Embryonic facial prominence (tissue), 1 donor: ENCODE results near the gene NATD1.

Experiments used
- DNase-seq: peaks from one replicate; pipeline ENCODE4 v3.0.0-alpha.2; 2016; ENCODE audit errors: extremely low spot score

Gene NATD1

GRCh38 chr17:21289902-21290571, 36.8 kb upstream of the NATD1 start:
- DNase-seq = no peak

- no peak for DNase-seq
These were observed 36.1 kb upstream of the NATD1 start for GRCh38 chr17:21289175-21289901.

GRCh38 chr17:21288571-21289017, 35.4 kb upstream of the NATD1 start:
- DNase-seq = no peak

DNA sequence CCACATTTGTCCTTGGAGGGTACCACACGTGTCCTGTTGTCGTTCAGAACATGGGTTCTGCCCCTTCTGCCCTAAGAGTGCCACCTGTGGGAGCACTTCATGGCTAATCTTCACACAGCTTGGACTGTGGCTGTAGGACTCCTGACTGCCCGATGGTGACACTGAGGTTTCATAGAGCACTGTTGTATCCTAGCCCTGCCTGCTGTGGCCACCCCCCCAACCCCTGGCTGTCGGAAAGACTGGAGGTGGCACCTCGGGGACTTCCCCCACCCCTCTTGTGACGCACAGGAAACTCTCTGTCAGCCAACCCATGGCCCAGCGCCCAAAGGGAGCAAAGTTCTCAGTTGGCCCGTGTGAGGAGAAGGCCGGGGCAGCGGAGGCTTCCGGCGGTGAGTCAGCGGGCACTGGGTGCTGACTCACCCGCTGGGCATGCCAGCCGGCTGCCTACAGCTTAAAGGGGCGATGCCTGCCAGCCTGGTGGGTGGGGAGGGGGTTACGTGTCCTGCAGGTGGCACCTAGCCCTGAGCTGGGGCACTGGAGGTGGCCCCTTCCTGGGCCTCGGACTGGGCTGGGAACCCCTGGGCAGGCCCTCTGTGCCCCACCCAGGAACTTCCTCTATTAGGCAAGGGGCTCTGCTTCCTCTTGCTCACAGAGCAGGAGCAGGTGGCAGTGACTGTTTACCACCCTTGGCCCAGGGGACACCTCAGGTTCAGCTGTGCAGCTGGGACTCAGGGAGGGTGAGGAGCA, 34.7 kb upstream of the NATD1 start:
- no peak for DNase-seq

- no peak for DNase-seq
These were observed 33.9 kb upstream of the NATD1 start for GRCh38 chr17:21286909-21287702.

- DNase-seq = no peak
These were observed 33.0 kb upstream of the NATD1 start for GRCh38 chr17:21286066-21286770.

GRCh38 chr17:21285164-21286065, 32.2 kb upstream of the NATD1 start:
- no peak for DNase-seq

DNA sequence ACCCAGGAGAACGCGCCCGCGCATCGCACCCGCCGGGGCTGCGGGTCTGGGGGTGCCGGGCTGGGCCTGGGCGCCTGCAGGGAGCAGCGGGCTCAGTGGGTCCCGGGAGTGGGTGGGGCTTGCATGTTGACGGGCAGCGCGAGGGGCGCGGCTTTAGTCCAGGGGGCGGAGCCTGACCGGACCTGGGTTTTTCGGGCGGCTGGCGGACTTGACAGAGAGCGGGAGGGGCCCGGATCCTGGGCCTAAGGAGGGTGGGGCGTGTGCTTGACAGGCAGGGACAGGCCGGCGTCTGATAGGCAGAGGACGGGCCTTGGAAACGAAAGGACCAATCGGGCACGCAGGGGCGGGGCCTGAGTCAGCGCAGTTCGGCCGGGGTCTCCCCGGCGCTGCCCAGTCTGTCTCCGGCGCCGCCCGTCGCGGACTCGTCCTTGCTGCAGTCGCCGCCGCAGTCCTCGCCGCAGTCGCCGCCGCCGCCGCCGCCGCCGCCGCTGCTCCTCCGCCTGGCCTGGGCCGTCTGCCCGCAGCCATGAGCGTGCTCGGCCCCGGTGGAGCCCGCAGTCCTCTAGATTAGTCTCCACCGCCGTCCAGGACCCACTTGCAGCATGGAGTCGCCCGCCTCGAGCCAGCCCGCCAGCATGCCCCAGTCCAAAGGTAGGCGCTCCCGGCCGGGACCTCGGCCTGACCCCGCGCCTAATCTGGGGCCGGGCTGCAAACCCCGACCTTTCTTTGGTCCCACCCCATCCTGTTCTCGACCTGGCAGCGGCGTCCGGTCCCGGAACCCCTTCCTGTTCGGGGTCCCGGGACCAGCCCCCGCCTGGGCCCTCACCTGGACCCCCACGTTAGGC, 31.3 kb upstream of the NATD1 start, which contains the start of gene MAP2K3:
Gene MAP2K3, plus strand, starts transcription at position 393 of the 845 bp plus-strand sequence. Its CDS starts 210 bp downstream, at position 603.
- DNase-seq = peak; percentile 96

GRCh38 chr17:21283482-21284318, 30.5 kb upstream of the NATD1 start:
- DNase-seq = no peak

- DNase-seq = no peak
These were observed 29.6 kb upstream of the NATD1 start for GRCh38 chr17:21282850-21283249.

DNA sequence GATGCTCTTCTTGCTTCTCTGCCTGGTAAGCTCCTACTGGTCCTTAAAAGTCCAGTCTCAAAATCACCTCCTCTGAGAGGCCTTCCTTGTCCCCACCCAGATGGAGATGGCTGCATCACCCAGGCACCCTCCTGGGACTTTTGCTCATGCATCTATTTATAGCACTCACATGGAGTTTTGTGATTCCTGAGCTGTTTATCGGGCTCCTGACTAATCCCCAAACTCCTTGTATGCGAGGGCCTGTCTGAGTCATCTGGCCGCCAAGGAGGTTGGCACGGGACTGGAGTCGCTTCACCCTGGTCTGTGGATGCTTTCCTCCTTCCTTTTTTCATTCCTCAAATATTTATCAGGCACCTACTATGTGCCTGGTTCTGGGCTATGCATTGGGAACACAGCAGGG, 29.0 kb upstream of the NATD1 start:
- DNase-seq = no peak

GRCh38 chr17:21280081-21280518, 26.9 kb upstream of the NATD1 start:
- DNase-seq = no peak

- no peak for DNase-seq
These were observed 26.4 kb upstream of the NATD1 start for GRCh38 chr17:21279582-21279981.

- DNase-seq = no peak
These were observed 26.0 kb upstream of the NATD1 start for GRCh38 chr17:21279198-21279535.

GRCh38 chr17:21278450-21279197, 25.4 kb upstream of the NATD1 start:
- DNase-seq = no peak

GRCh38 chr17:21277332-21277731, 24.1 kb upstream of the NATD1 start:
- no peak for DNase-seq

- no peak for DNase-seq
These were observed 23.0 kb upstream of the NATD1 start for GRCh38 chr17:21276264-21276588.
